Stomach (tissue), 9 donors: Measurements from ENCODE around the gene PARP8. TPM values are rescaled to one million over a fixed set of nuclear protein-coding genes. Genes with fewer than 3 reads are reported as not detected.

Source experiments
- DNase-seq, 2 donors: peaks; one replicate each; pipeline versions ENCODE4 v3.0.0 to v3.0.0-alpha.2; 2013 to 2019
- H3K27ac ChIP-seq, 5 donors: fragments of 200-600 bp in 4 of 5; sonication (generic) in 4 of 5; one replicate each; pipeline ENCODE4 v1.5.1; 2013 to 2019; ENCODE audit warnings: mild to moderate bottlenecking in 1 of 5, moderate library complexity in 1 of 5
- H3K27me3 ChIP-seq, 3 donors: fragments of 200-600 bp; sonication (generic); one replicate each; pipeline ENCODE4 v1.5.1; 2017 to 2019; ENCODE audit warnings: mixed run types in 1 of 3
- H3K36me3 ChIP-seq, 4 donors: fragments of 200-600 bp; sonication (generic); 1 replicate in 3 of 4; 2 replicates in 1 of 4; pipeline ENCODE4 v1.5.1; 2016 to 2019
- H3K4me1 ChIP-seq, 4 donors: fragments of 200-600 bp; sonication (generic); one replicate each; pipeline ENCODE4 v1.5.1; 2016 to 2019
- H3K4me3 ChIP-seq, 4 donors: fragments of 200-600 bp; sonication (generic) in 3 of 4; one replicate each; pipeline ENCODE4 v1.5.1; 2016 to 2019; ENCODE audit warnings: mild to moderate bottlenecking in 1 of 4
- H3K9me3 ChIP-seq, 4 donors: fragments of 200-600 bp; sonication (generic); one replicate each; pipeline ENCODE4 v1.5.1; 2016 to 2019
- CTCF ChIP-seq, 7 experiments: fragments of 450-650 bp in 4 of 7; fragments of 200-600 bp in 3 of 7; sonication (generic) in 3 of 7; IDR thresholded peaks; one replicate each; pipeline ENCODE4 v1.5.1; 2016 to 2019; ENCODE audit warnings: antibody characterized with exemption in 7 of 7, control low read depth in 2 of 7, mild to moderate bottlenecking in 1 of 7
- EP300 ChIP-seq: sonication (generic); formaldehyde crosslinking; IDR thresholded peaks from one replicate; pipeline ENCODE4 v1.6.1; 2017; ENCODE audit warnings: antibody characterized with exemption
- POLR2A ChIP-seq, 4 donors: fragments of 450-650 bp; IDR thresholded peaks; one replicate each; pipeline ENCODE4 v1.6.1; 2016; ENCODE audit warnings: antibody characterized with exemption in 4 of 4, control low read depth in 2 of 4, mild to moderate bottlenecking in 1 of 4, moderate library complexity in 1 of 4
- POLR2AphosphoS5 ChIP-seq, 3 donors: sonication (generic); formaldehyde crosslinking; IDR thresholded peaks; one replicate each; pipeline ENCODE4 v1.6.1; 2016; ENCODE audit warnings: antibody characterized with exemption in 3 of 3
- WGBS, 5 donors: extraction: QIAGEN DNeasy Blood & Tissue Kit in 3 of 5; methylation state at CpG; one replicate each; pipeline versions ENCODE4 v1.1.5 to v1.1.7; 2013 to 2018; 5-methylcytosine and 5-hydroxymethylcytosine counted together
- intact Hi-C: fragments of 100-400 bp; cut with DNase I; formaldehyde crosslinking; loops from one replicate; pipeline ENCODE4 v1.15.1; 2023; ENCODE audit warnings: low total_unique reads
- polyA plus RNA-seq, 3 donors: library from polyadenylated mRNA; stranded (reverse); fragments of 200-250 nt; gene quantifications; one replicate each; pipeline ENCODE4 v1.2.3, GENCODE V29; 2013
- total RNA-seq, 5 donors: library from RNA; depleted of rRNA; stranded (reverse); fragments of >200 nt; gene quantifications; one replicate each; pipeline versions ENCODE4 v1.1.0 to v1.2.3, GENCODE V29; 2014 to 2016
- donor health status: healthy with polysubstance abuse.
- donor health status: Bipolar disorder and iron deficiency.
- donor health status: healthy.

Gene PARP8
- total and polyA plus RNA-seq, 8 donors: 6.7 to 54.2 (median 22.4) TPM

- H3K9me3 ChIP-seq: no peaks in the 10 kb centered on the region
- peaks cover 0 to 3% (median 0%) of the 10 kb centered on the region in 4 donors for H3K36me3 ChIP-seq
- TF ChIP-seq POLR2AphosphoS5 (IDR thresholded peaks at IDR 0.05): no peak
- no peak for TF ChIP-seq POLR2A (IDR thresholded peaks at IDR 0.05)
- TF ChIP-seq EP300: no peak
- TF ChIP-seq CTCF (IDR thresholded peaks at IDR 0.05): no peak
Measured at GRCh38 chr5:50752800-50753199, 86.4 kb downstream of the PARP8 start.

GRCh38 chr5:50759526-50760270 is 93.3 kb downstream of the PARP8 start:
- DNase-seq: no peak
- H3K4me1 ChIP-seq: peaks cover 0 to 8% (median 0%) of the 10 kb centered on the region in 4 donors
- TF ChIP-seq CTCF (IDR thresholded peaks at IDR 0.05) (no peak), POLR2A (IDR thresholded peaks at IDR 0.05) (no peak), EP300 (no peak), POLR2AphosphoS5 (IDR thresholded peaks at IDR 0.05) (no peak)
- H3K27me3 ChIP-seq: no peaks in the 10 kb centered on the region
- H3K4me3 ChIP-seq: no peak overlapping the region
- no peaks in the 10 kb centered on the region for H3K9me3 ChIP-seq
- 92 to 98% (median 96%) methylated on average over 1 of the region's 1 CpG for WGBS, 5 donors
- intact Hi-C loops: no loop called here
- peaks cover 0 to 33% (median 27%) of the 10 kb centered on the region in 4 donors for H3K36me3 ChIP-seq
- H3K27ac ChIP-seq: no peak overlapping the region

More at GRCh38 chr5:50752800-50753199, 86.4 kb downstream of the PARP8 start:
- H3K4me1 ChIP-seq: peaks cover 0 to 28% (median 15%) of the 10 kb centered on the region in 4 donors
- DNase-seq: no peak
- intact Hi-C loops: no loop called here
- no peaks in the 10 kb centered on the region for H3K27me3 ChIP-seq
- H3K27ac ChIP-seq: no peak overlapping the region
- H3K4me3 ChIP-seq: no peak overlapping the region

- Histone ChIP-seq H3K36me3 (peaks cover 0 to 49% (median 31%) of the 10 kb centered on the region in 4 donors), H3K4me1 (peaks cover 0 to 8% (median 0%) of the 10 kb centered on the region in 4 donors), H3K27ac (no peak overlapping the region), H3K4me3 (no peak overlapping the region), H3K27me3 (no peaks in the 10 kb centered on the region), H3K9me3 (no peaks in the 10 kb centered on the region)
- intact Hi-C loops: no loop called here
- TF ChIP-seq POLR2A (IDR thresholded peaks at IDR 0.05) (no peak), POLR2AphosphoS5 (IDR thresholded peaks at IDR 0.05) (no peak), CTCF (IDR thresholded peaks at IDR 0.05) (no peak)
- DNase-seq: no peak
Measured at GRCh38 chr5:50763351-50763750, 96.9 kb downstream of the PARP8 start.

GRCh38 chr5:50763846-50764245 is 97.4 kb downstream of the PARP8 start:
- H3K27me3 ChIP-seq: no peaks in the 10 kb centered on the region
- H3K4me3 ChIP-seq: no peak overlapping the region
- peaks cover 0 to 8% (median 0%) of the 10 kb centered on the region in 4 donors for H3K4me1 ChIP-seq
- H3K36me3 ChIP-seq: peaks cover 0 to 53% (median 31%) of the 10 kb centered on the region in 4 donors
- intact Hi-C loops: no loop called here
- no peak overlapping the region for H3K27ac ChIP-seq
- TF ChIP-seq EP300 (no peak), POLR2AphosphoS5 (IDR thresholded peaks at IDR 0.05) (no peak), CTCF (IDR thresholded peaks at IDR 0.05) (no peak), POLR2A (IDR thresholded peaks at IDR 0.05) (no peak)
- H3K9me3 ChIP-seq: no peaks in the 10 kb centered on the region
- 90 to 94% (median 93%) methylated on average over 7 of the region's 7 CpGs for WGBS, 5 donors
- no peak for DNase-seq
